Stimulated activated naive CD4-positive, alpha-beta T cell (primary cell): ENCODE data around the gene POU2F1.

ENCODE experiments used
- DNase-seq, 6 experiments: peaks; one replicate each; lab custom pipeline; 2025; lab: John Stamatoyannopoulos, UW

The POU2F1 gene

GRCh38 chr1:167272369-167272957, 51.8 kb downstream of the POU2F1 start:
- DNase-seq: no peak

- DNase-seq: no peak
Measured at GRCh38 chr1:167273027-167273800, 52.5 kb downstream of the POU2F1 start.

GRCh38 chr1:167274061-167274460, 53.4 kb downstream of the POU2F1 start:
- DNase-seq: no peak

GRCh38 chr1:167276969-167277368, 56.3 kb downstream of the POU2F1 start:
- DNase-seq: no peak

- DNase-seq: no peak
Measured at GRCh38 chr1:167278497-167278896, 57.8 kb downstream of the POU2F1 start.

- no peak for DNase-seq
Measured at GRCh38 chr1:167280912-167281311, 60.2 kb downstream of the POU2F1 start.

- DNase-seq: no peak
Measured at GRCh38 chr1:167288390-167289074, 67.8 kb downstream of the POU2F1 start.

- DNase-seq: no peak
Measured at GRCh38 chr1:167289075-167289442, 68.4 kb downstream of the POU2F1 start.

- DNase-seq: no peak
Measured at GRCh38 chr1:167289966-167290365, 69.3 kb downstream of the POU2F1 start.

- DNase-seq: no peak
Measured at GRCh38 chr1:167291539-167292185, 71.0 kb downstream of the POU2F1 start.

GRCh38 chr1:167292216-167292615, 71.5 kb downstream of the POU2F1 start:
- DNase-seq: no peak

GRCh38 chr1:167293057-167293456, 72.4 kb downstream of the POU2F1 start:
- no peak for DNase-seq

GRCh38 chr1:167294528-167294927, 73.8 kb downstream of the POU2F1 start:
- DNase-seq: no peak

- no peak for DNase-seq
Measured at GRCh38 chr1:167297222-167298214, 76.8 kb downstream of the POU2F1 start.

- no peak for DNase-seq
Measured at GRCh38 chr1:167298325-167298724, 77.6 kb downstream of the POU2F1 start.

- no peak for DNase-seq
Measured at GRCh38 chr1:167301355-167301754, 80.7 kb downstream of the POU2F1 start.

GRCh38 chr1:167304165-167304564, 83.5 kb downstream of the POU2F1 start:
- no peak for DNase-seq

- DNase-seq: no peak
Measured at GRCh38 chr1:167305059-167305705, 84.5 kb downstream of the POU2F1 start.

GRCh38 chr1:167305706-167306277, 85.1 kb downstream of the POU2F1 start:
- DNase-seq: no peak

GRCh38 chr1:167310732-167311131, 90.0 kb downstream of the POU2F1 start:
- no peak for DNase-seq

GRCh38 chr1:167312871-167313270, 92.2 kb downstream of the POU2F1 start:
- no peak for DNase-seq
